OCI-LY3 (cell line): Measurements from ENCODE around the gene EPDR1.

Source experiments
- EZH2phosphoT487 ChIP-seq: fragments of 200-600 bp; shearing (Covaris generic); IDR thresholded peaks from 2 replicates; pipeline ENCODE4 v1.6.1; 2018; ENCODE audit warnings: antibody characterized with exemption, mixed run types, low read depth
- TF ChIP-seq, protein P1 (sequence below): fragments of 200-600, 300-600 bp; sonication (generic); IDR thresholded peaks from 2 replicates; pipeline ENCODE4 v1.5.1; 2014; ENCODE audit warnings: antibody characterized with exemption, low read length, low read depth

GRCh38 chr7:37971491-37971890 is 51.1 kb downstream of the EPDR1 start:
- TF ChIP-seq, protein P1, sequence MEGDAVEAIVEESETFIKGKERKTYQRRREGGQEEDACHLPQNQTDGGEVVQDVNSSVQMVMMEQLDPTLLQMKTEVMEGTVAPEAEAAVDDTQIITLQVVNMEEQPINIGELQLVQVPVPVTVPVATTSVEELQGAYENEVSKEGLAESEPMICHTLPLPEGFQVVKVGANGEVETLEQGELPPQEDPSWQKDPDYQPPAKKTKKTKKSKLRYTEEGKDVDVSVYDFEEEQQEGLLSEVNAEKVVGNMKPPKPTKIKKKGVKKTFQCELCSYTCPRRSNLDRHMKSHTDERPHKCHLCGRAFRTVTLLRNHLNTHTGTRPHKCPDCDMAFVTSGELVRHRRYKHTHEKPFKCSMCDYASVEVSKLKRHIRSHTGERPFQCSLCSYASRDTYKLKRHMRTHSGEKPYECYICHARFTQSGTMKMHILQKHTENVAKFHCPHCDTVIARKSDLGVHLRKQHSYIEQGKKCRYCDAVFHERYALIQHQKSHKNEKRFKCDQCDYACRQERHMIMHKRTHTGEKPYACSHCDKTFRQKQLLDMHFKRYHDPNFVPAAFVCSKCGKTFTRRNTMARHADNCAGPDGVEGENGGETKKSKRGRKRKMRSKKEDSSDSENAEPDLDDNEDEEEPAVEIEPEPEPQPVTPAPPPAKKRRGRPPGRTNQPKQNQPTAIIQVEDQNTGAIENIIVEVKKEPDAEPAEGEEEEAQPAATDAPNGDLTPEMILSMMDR: no peak
- no peak for TF ChIP-seq EZH2phosphoT487
